ENCODE data around the gene UNC5CL.

- TF ChIP-seq NCOA4 (IDR thresholded peaks at IDR 0.05; ENCODE audit: partially characterized antibody) (no peak), HNRNPLL (IDR thresholded peaks at IDR 0.05; ENCODE audit: low read depth, low read length, poor library complexity, severe bottlenecking) (no peak), MYC (IDR thresholded peaks at IDR 0.05; ENCODE audit: low read depth, low read length) (no peak), MYC (CRISPR knock-in tag; IDR thresholded peaks at IDR 0.05; ENCODE audit: borderline replicate concordance, low read depth) (no peak), CTCF (IDR thresholded peaks at IDR 0.05 in 2 of 3, conservative IDR thresholded peaks at IDR 0.05 in 1 of 3; ENCODE audit: insufficient read depth in 2 of 3, low read depth in 1 of 3, low read length in 3 of 3) (no peak), FOXO4 (CRISPR knock-in tag; IDR thresholded peaks at IDR 0.05) (no peak), E2F8 (IDR thresholded peaks at IDR 0.05; ENCODE audit: low read depth, partially characterized antibody) (no peak), ZNF175 (CRISPR knock-in tag; IDR thresholded peaks at IDR 0.05; ENCODE audit: low read depth) (no peak), HNRNPUL1 (IDR thresholded peaks at IDR 0.05; ENCODE audit: low read length) (no peak), CCAR2 (IDR thresholded peaks at IDR 0.05; ENCODE audit: low read depth, low read length) (no peak), MAZ (CRISPR knock-in tag; conservative IDR thresholded peaks at IDR 0.05 in 1 of 2, IDR thresholded peaks at IDR 0.05 in 1 of 2) (no peak), MCM5 (IDR thresholded peaks at IDR 0.05; ENCODE audit: low read depth) (no peak), TCF3 (CRISPR knock-in tag; IDR thresholded peaks at IDR 0.05) (no peak), FOXJ3 (CRISPR knock-in tag; IDR thresholded peaks at IDR 0.05) (no peak), IFI16 (CRISPR knock-in tag; IDR thresholded peaks at IDR 0.05) (no peak)
These were observed 15.5 kb upstream of the UNC5CL start for GRCh38 chr6:41054511-41054910.

All from K562 (cell line).